CD4-positive, alpha-beta T cell treated with Interleukin-15 for 1 hour (primary cell): ENCODE data around the gene MLH3.

ENCODE experiments used
- DNase-seq: peaks from one replicate; pipeline ENCODE4 v3.0.0-alpha.2; 2020

The MLH3 gene

GRCh38 chr14:75064205-75064567 lies 12.9 kb upstream of the MLH3 start:
- DNase-seq: no peak

- DNase-seq: peak; percentile 90
Observed at GRCh38 chr14:75063491-75064204, 12.4 kb upstream of the MLH3 start, which contains the start of gene ACYP1. Gene ACYP1 (minus strand): TSS chr14:75064024. CDS start chr14:75063553, 471 bp downstream.

- DNase-seq: no peak
Observed at GRCh38 chr14:75063013-75063412, 11.7 kb upstream of the MLH3 start.

- DNase-seq: no peak
Observed at GRCh38 chr14:75060420-75060819, 9.2 kb upstream of the MLH3 start.

GRCh38 chr14:75059642-75060041 lies 8.4 kb upstream of the MLH3 start:
- DNase-seq: no peak

GRCh38 chr14:75054421-75054820 lies 3.2 kb upstream of the MLH3 start:
- DNase-seq: no peak

GRCh38 chr14:75053396-75054291 lies 2.4 kb upstream of the MLH3 start:
- DNase-seq: no peak

- DNase-seq: no peak
Observed at GRCh38 chr14:75051556-75051899, 261 bp upstream of the MLH3 start.

- no peak for DNase-seq
Observed at GRCh38 chr14:75049731-75050201, 1.5 kb downstream of the MLH3 start.

GRCh38 chr14:75049136-75049535 lies 2.1 kb downstream of the MLH3 start:
- no peak for DNase-seq

GRCh38 chr14:75048101-75048500 lies 3.2 kb downstream of the MLH3 start:
- DNase-seq: no peak

GRCh38 chr14:75047506-75047905 lies 3.8 kb downstream of the MLH3 start:
- DNase-seq: no peak

- no peak for DNase-seq
Observed at GRCh38 chr14:75046899-75047298, 4.4 kb downstream of the MLH3 start.

- DNase-seq: no peak
Observed at GRCh38 chr14:75046275-75046674, 5.0 kb downstream of the MLH3 start.

- no peak for DNase-seq
Observed at GRCh38 chr14:75044752-75045151, 6.5 kb downstream of the MLH3 start.

GRCh38 chr14:75044322-75044721 lies 6.9 kb downstream of the MLH3 start:
- DNase-seq: no peak

- no peak for DNase-seq
Observed at GRCh38 chr14:75042035-75042434, 9.2 kb downstream of the MLH3 start.

GRCh38 chr14:75041613-75042012 lies 9.7 kb downstream of the MLH3 start:
- DNase-seq: no peak

- DNase-seq: no peak
Observed at GRCh38 chr14:75040959-75041358, 10.3 kb downstream of the MLH3 start.

GRCh38 chr14:75040507-75040906 lies 10.8 kb downstream of the MLH3 start:
- no peak for DNase-seq

GRCh38 chr14:75032939-75033338 lies 18.3 kb downstream of the MLH3 start:
- DNase-seq: no peak

- no peak for DNase-seq
Observed at GRCh38 chr14:75030147-75030546, 21.1 kb downstream of the MLH3 start.

- no peak for DNase-seq
Observed at GRCh38 chr14:75025876-75026275, 25.4 kb downstream of the MLH3 start.

GRCh38 chr14:75025082-75025481 lies 26.2 kb downstream of the MLH3 start:
- no peak for DNase-seq
